Lower leg skin (tissue), 3 donors: ENCODE results near the gene ATP13A4.

Experiments
- POLR2A ChIP-seq, 2 donors: fragments of 450-650 bp; IDR thresholded peaks; one replicate each; pipeline ENCODE4 v1.6.1; 2016 to 2017; ENCODE audit warnings: antibody characterized with exemption in 2 of 2, mild to moderate bottlenecking in 1 of 2, moderate library complexity in 1 of 2
- TF ChIP-seq, protein P1 (sequence below), 3 donors: fragments of 450-650 bp; IDR thresholded peaks; one replicate each; pipeline ENCODE4 v1.5.1; 2016; ENCODE audit warnings: antibody characterized with exemption in 3 of 3, mild to moderate bottlenecking in 3 of 3, moderate library complexity in 2 of 3

DNA sequence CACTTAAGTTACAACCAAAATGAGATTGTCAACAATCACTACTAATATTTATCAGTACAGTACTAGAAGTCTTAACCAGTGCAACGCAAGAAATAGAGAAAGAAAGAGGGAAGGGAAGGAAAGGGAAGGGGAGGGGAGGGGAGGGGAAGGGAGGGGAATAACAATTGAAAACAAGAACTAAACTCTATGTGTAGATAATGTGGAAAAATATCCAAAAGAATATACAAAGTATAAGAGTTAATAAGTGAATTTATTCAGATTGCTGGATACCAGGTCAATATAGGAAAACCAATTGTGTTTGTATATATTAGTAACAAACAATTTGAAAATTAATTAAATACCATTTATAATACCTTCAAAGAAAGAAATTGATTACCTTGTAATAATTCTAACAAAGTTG, 186.8 kb downstream of the ATP13A4 start:
- TF ChIP-seq, protein P1, sequence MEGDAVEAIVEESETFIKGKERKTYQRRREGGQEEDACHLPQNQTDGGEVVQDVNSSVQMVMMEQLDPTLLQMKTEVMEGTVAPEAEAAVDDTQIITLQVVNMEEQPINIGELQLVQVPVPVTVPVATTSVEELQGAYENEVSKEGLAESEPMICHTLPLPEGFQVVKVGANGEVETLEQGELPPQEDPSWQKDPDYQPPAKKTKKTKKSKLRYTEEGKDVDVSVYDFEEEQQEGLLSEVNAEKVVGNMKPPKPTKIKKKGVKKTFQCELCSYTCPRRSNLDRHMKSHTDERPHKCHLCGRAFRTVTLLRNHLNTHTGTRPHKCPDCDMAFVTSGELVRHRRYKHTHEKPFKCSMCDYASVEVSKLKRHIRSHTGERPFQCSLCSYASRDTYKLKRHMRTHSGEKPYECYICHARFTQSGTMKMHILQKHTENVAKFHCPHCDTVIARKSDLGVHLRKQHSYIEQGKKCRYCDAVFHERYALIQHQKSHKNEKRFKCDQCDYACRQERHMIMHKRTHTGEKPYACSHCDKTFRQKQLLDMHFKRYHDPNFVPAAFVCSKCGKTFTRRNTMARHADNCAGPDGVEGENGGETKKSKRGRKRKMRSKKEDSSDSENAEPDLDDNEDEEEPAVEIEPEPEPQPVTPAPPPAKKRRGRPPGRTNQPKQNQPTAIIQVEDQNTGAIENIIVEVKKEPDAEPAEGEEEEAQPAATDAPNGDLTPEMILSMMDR (IDR thresholded peaks at IDR 0.05) = no peak
- no peak for TF ChIP-seq POLR2A (IDR thresholded peaks at IDR 0.05)
